Dermis blood vessel endothelial cell (primary cell): Measurements from ENCODE around the gene TNFRSF19. TPM values are rescaled to one million over a fixed set of nuclear protein-coding genes. Genes with fewer than 3 reads are reported as not detected.
"Not testable (repeated sequence)": the region's sequence is repeated elsewhere in the genome, so short reads cannot be mapped to it uniquely, and the experiment has no call there.

ENCODE experiments used
- DNase-seq: peaks from one replicate; pipeline ENCODE4 v3.0.0; 2010
- total RNA-seq: library from RNA; depleted of rRNA; stranded (reverse); fragments of >200 nt; gene quantifications from 2 replicates; pipeline ENCODE4 v1.2.3, GENCODE V29; 2014

TNFRSF19 gene
- total RNA-seq, 1 donor from 2014 or later = 0.17 TPM

DNA sequence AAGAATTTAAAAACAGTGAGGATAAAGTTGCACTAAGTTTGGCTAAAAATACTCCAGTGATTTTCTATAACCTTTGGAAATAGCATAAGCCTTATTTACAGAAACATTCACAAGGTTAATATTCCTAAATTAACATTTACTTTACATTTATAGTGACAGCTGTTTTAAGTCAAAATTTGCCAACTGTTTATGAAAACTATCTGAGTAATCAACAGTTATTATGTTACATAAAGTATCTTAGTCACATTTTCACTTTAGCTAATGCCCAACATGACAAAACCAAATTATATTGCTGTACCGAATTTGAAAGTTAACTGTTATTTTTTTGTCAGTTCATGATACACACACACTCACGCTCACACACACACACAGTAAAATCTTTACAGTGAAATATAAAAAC, 1.2 kb downstream of the TNFRSF19 start:
- DNase-seq = no peak

DNA sequence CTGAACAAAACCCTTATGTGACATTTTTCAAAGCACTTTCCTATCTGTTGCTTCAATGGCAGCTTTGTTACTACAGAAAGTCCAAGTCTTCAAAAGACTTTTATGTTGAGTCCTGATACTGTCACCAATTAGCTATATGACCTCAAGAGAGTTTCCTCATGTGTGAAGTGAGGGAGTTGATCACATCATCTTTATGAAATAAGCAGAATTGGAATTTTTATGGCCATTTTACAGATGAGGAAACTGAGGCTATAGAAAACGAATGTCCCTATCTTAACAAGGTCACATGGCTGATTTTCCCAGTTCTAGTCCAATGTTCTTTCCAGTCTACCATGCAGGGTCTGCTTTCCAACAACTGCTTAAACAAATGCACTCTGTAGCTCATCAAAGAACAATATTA, 2.6 kb downstream of the TNFRSF19 start:
- no peak for DNase-seq

DNA sequence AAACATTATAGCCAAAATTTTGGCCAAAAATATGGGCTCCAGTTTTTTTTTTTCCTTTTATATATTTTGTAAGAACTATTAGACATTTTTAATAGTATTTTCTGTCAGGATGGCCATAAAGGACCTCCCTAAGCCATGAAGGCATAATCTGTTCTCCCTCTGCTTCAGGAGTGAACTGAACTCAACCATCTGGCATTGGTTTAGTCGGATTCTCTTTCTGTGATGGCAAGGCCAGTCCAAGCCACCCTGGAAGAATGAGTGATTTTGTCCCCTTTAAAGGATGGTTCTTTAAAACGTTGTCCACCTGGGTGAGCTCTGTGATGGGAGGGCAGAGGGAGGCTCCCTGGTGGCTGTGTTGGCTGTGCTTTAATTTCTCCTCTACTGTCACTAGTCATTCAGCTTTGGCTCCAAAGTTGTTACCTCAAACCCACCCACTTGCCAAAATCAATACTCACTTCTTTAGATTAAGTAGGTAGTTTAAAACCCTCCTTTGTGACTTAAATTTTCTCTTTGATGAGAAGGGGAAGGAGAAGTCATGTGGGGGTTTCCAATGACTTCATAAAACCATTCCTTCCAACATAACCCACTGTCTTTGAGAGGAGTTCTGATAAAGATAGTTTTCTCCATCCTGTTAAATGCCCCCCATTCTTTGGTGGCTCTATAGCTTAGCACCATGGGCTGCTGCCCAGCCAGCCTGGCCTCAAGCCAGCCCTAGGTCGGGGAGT, 4.4 kb downstream of the TNFRSF19 start:
- DNase-seq = no peak

DNA sequence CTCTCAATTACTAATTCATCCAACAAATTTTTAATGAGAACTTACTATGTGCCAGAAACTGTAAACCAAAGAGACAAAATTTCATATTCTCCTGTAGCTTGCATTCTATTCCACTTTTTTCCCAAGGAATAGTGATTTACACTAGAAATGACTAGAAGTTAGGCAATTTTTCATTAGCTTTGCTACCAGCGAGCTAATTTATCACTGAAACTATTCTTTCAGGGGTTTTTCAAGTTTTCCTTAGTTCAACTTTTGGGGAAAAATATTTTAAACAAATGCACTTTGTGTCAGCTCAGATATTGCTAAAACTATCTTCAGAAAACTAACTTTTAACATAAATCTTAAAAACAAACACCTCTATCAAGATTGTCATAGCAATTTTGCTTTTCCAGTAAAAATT, 5.4 kb downstream of the TNFRSF19 start:
- DNase-seq = no peak

DNA sequence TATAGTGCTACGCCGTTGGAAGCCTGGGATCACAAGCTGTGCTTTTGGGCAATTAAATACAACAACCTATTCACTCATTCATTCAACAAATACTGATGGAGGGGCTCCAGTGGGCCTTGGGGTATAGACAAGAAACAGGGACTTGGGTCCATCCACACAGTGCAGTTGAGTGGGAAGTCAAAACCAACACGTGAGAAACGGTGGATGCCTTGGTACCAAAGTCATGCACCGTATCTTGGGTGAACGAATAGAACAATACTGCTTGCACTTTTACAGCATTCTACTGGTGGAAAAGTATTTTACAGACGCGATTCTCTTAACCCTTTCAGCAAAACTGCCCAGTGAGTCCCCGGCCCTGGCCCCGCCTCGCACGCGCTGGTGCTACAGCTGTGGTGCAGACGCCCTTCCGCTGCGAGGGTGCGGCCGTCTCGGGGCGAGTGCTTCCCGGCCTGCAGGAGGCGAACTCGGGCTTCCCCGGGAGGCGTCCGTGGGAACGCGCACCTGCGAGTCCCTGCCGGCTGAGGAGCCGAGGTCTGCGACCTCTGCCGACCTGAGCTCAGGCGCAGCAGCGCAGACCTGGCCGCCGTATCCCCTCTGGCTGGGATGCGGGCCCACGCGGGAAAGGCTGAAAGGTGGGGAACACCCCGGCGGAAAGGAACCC, 8.3 kb downstream of the TNFRSF19 start:
- peak; percentile 62 for DNase-seq

DNA sequence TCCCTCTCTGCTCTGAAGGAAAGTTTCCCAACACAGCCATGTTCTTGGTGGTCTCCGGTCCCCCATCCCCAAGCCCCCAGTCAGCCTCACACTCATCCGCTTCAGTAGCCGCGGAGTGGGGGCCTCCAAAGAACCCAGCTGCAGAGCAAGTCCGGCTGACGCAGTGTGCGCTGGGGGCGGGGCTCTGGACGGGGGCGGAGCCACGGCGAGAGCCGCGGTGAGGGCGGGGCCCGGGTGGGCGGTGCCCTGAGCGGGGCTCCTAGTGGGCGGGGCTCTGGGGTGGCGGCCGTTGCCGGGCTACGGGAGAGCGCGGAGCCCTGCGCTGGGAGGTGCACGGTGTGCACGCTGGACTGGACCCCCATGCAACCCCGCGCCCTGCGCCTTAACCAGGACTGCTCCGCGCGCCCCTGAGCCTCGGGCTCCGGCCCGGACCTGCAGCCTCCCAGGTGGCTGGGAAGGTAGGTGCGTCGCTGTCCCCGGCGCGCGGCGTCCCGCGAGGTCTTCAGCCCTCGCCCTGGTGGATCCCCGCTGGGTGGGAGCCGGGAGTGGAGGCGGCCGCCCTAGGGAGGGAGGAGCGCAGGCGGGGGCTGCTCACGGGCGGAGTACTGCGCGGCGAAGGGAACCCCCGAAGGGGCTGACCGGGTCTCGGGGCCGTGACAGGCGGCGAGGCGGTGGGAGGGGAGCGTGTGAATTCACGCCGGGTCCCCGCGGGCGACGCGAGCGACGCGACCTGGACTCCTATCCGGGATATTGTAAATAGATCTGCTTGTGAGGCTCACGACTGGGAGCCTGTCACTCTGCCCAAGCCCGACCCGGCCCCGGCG, 9.1 kb downstream of the TNFRSF19 start:
- DNase-seq = peak; percentile 82

DNA sequence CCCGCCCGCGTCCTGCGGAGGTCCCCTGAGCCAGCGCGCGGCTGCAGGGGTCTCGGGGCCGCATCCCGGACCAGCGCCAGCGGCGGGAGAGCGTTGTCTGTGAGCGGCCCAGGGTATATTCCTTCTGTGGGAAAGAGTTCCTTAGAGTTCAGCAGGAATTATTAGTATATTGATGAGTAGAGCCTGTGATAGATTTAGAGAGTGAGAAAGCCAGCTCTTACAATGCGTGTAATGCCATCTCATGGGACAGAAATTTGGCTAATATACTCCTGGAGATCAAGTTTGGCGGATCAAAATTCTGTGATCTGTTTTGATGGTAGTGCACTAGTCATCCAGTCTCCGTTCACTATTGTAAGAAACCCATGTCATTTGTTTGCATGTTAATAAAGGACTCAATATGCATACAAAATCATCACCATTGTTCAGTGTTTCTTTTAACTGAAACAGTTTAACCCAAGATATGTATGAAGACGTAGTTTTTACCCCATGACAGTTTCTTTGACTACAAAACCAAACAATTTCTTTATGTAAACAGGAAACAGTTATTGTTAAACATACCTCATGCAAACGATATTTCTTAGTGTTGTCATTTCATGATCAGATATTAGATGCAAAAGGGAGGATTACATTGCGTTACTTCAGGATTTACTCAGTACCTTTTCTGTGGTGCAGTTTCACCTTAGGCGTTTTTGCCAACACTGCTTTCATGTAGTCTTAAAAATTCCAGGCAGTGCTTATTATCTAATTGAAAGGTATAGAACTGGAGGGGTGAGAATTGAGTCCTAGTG, 9.9 kb downstream of the TNFRSF19 start:
- DNase-seq = peak; percentile 12

DNA sequence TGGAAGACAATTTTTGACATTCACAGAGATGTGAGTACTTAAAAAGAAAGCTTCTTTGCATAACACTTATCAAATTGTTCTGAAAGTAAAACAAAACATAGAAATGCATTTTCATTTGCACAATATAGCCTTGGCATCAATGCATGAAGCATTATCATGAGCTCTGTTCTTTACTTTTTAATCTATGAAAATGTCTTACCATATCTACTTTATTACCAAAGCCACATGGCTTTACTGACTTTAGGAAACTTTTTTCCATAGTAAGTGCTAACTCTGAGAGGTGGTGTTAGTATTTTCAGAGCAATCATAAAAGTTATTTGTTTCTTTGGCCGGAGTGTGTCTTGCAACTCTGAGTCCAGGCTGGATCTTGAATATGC, 10.5 kb downstream of the TNFRSF19 start:
- DNase-seq = no peak

DNA sequence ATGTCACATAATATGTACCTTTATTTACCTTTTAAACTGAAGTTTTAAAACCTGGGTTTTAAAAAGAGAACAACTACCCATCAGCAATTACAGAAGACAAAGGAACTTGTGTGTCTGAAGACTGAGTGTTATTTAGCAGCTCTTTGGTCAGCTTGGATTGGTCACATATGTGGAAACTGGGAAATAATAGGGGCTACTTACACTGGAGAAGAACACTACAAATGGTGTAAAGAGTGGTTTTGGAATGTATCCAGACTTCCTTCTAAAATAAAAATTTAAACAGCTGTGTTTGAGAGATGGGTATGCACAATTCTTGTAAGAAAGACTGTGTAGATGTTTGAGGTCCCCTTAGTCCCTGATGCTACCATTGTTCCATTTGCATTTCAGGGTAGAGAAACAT, 13.3 kb downstream of the TNFRSF19 start:
- DNase-seq = no peak

DNA sequence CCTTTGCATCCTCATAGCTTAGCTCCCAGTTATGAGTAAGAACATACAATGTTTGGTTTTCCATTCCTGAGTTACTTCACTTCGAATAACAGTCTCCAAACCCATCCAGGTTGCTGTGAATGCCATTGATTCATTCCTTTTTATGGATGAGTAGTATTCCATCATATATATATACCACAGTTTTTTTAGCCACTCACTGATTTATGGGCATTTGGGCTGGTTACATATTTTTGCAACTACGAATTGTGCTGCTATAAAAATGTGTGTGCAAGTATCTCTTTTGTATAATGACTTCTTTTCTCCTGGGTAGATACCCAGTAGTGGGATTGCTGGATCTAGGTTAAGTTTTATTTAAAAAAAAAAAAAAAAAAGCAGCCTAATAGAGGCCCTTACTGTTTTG, 14.1 kb downstream of the TNFRSF19 start:
- no peak for DNase-seq

DNA sequence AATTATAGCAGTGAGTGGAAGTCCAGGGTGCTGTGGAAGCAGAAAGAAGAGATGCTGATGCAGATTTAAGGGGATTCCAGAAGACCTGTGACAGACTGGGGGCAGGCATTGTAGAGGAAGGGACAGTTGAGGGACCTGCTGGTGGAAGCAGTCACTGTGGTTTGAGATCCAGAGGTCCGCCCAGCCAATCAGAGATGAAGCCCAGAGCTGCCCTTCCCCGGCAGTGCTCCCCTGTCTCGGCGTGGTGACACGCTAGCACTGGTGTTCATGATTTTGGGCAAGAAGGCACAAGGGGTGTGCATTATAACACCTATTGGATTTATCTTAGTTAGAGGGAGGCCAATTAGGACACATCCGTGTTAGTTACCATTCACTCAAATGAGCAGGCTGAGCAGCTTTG, 16.1 kb downstream of the TNFRSF19 start:
- no peak for DNase-seq

DNA sequence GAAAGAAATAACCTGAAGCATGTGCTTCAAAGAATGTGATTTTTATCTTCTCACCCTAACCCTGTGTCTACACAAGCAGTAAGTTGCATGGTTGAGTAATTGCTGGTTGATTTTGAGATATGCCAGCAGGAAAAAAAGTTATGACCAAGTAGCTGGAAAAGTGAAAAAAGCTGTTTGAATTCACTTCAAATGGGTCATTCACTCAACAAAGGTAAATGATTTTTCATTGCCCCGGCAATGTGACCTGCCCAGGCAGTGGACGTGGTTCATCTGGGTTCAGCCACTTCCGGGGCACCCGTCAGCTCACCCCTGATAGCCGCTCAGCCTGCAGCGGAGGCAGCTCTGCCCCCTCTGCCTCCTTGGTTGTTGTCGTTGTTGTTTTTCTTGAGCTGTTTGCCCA, 18.5 kb downstream of the TNFRSF19 start:
- DNase-seq = no peak

DNA sequence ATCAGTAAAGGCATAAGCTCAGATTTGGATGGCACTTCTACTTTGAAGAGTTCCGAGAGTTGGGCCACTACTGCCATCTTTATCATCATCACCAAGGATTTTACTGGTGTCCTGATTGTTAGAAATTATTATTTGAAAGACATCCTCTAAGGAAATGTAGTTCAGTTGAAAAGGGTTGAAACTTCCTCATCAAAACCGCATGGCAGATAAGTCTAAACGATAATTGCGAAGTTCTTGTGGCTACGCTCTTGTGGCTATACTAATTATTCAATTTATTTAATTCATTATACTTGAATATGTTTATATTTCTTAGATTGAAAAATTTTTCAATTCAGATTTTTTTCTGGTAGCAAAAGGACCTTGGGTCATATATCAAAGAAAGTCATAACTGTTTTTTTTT, 22.4 kb downstream of the TNFRSF19 start:
- DNase-seq = no peak

DNA sequence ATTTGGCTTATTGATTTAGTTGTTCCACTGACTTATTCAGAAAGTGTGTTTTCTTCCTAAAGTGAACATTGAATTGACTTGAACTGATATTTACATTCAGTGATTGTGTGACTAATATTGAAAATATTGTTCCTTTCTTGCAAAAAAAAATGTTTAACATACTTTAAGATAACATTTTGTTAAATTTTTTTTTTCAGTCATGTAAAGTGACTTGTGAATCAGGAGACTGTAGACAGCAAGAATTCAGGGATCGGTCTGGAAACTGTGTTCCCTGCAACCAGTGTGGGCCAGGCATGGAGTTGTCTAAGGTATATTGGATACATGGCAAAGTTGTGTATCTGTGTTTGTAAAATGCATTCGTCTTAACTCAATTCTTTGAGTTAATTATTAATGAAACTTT, 22.9 kb downstream of the TNFRSF19 start:
- DNase-seq = no peak

DNA sequence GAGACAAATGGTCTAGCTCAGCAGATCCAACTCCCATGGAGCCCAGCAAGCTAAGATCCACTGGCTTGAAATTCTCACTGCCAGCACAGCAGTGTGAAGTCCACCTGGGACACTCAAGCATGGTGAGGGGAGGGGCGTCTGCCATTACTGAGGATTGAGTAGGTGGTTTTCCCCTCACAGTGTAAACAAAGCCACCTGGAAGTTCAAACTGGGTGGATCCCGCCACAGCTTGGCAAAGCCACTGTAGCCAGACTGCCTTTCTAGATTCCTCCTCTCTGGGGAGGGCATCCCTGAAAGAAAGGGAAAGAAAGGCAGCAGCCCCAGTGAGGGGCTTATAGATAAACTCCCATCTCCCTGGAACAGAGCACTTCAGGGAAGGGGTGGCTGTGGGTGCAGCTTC, 24.1 kb downstream of the TNFRSF19 start:
- DNase-seq = not testable (repeated sequence)

DNA sequence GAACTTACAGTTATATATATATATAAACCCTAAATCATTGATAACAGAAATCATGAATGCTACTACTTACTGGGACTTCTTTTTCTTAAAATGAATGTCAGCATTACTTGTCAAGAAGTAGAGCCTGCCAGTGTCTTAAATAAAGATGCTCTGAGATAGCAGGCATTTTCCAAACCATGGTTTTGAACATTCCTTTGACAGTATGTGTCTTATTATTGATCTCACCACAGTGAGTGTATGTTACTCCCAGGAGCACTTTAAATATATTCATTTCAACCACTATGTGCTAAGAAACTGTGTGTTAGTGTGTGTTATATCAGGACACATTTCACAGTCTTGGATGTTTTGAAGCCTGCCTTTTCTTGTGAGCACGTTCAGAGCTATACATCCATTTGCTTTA, 28.2 kb downstream of the TNFRSF19 start:
- DNase-seq = no peak

DNA sequence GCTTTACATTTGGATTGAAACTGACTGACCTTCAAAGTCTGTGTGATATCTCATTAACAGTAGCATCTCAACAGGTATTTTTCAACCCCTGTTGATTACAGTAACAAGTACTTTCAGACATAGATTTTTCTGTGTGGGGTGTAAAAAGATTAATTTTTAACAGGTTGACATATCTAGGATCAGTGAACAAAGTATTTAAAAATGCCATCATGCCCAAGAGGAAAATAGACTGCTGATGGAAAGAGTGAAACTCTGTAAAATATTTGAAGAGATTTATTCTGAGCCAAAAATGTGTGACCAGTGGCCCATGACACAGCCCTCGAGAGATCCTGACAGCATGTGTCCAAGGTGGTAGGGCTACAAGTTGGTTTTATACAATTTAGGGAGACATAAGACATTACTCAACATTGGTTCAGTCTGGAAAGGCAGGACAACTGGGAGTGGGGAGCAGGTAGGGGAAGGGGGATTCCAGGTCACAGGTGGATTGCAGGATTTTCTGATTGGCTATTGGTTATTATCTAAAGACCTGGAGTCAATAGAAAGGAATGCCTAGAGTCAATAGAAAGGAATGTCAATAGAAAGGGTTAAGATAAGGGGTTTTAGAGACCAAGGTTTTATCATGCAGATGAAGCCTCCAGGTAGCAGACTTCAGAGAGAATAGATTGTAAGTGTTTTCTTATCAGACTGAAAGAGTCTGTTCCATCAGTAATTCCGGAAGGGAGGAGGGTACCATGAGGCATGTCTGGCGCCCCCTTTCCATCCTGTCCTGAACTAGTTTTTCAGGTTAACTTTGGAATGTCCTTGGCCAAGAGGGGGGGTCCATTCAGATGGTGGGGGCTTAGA, 29.1 kb downstream of the TNFRSF19 start:
- DNase-seq = no peak

DNA sequence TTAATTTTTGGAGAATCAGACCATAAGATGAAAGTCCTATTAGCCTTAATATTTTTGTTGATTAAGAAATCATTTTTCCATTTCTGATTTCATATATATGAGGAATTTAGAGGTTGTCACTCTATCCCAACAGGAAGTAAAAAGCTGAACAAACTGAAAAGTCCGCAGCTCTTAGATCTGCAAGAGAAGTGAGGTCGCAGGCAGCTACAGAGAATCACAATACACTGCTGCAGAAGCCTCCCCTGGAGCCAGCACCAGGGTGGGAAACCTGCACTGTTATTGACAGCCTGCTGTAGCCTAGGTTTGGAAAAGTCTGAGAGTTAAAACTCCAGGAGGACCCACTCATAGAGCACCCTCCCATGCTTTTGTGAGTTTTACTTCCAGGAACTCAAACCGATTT, 29.9 kb downstream of the TNFRSF19 start:
- DNase-seq = no peak

DNA sequence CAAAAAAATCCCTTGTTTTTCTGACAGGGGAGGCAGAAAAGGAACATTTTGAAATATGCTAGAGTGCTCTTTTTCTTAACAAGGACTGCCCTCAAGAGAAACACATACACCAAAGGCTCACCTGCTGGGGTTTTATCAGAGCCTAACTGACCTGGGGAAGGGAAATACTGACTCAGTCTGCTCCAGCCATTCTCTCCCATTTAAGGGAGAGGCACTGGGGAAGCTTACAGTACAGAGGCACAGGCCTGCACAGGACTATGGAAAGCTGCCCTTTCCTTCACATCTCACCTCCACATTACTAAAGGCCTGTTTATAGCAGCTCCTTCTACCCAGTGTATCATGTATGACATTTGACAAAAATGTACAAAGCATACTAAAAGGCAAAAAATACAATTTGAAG, 30.3 kb downstream of the TNFRSF19 start:
- DNase-seq = no peak

DNA sequence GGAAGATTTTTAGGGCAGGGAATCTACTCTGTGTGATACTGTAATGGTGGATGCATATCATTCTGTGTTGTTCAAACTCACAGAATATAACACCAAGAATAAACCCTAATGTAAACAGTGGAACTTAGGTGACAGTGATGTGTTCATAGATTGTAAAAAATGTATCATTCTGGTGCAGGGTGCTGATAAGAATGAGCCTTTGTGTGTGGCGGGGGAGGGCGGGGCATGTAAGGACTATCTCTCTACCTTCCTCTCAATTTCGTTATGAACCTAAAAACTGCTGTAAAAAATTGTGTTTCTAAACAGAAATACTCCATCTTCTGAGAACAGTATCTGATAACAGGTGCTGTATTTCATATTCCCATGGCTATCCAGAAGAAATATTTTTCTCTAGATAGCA, 35.6 kb downstream of the TNFRSF19 start:
- DNase-seq = no peak

DNA sequence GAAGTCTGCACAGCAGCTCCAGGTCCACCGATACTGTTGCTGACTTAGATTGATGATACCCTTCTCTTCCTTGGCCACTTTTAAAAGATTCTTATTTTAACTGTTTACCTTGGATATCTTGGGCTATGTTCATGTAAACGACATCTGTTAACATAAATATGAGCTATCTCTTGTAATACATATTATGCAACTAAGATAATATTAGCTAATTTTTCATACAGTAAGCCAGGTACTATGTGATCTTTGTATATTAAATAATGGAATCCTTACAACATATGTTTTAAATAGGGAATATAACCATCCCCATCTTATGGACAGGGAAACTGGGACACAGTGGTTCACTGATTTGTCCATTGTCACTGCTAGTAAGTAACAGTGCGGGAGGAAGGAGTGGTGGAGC, 37.9 kb downstream of the TNFRSF19 start:
- no peak for DNase-seq
